NCI-H128 (cell line): ENCODE data around the gene PIP5K1B.

Experiments used
- DNase-seq: peaks from one replicate; lab custom pipeline; 2025; ENCODE audit not compliant: unreplicated experiment; lab: John Stamatoyannopoulos, UW

PIP5K1B gene

DNA sequence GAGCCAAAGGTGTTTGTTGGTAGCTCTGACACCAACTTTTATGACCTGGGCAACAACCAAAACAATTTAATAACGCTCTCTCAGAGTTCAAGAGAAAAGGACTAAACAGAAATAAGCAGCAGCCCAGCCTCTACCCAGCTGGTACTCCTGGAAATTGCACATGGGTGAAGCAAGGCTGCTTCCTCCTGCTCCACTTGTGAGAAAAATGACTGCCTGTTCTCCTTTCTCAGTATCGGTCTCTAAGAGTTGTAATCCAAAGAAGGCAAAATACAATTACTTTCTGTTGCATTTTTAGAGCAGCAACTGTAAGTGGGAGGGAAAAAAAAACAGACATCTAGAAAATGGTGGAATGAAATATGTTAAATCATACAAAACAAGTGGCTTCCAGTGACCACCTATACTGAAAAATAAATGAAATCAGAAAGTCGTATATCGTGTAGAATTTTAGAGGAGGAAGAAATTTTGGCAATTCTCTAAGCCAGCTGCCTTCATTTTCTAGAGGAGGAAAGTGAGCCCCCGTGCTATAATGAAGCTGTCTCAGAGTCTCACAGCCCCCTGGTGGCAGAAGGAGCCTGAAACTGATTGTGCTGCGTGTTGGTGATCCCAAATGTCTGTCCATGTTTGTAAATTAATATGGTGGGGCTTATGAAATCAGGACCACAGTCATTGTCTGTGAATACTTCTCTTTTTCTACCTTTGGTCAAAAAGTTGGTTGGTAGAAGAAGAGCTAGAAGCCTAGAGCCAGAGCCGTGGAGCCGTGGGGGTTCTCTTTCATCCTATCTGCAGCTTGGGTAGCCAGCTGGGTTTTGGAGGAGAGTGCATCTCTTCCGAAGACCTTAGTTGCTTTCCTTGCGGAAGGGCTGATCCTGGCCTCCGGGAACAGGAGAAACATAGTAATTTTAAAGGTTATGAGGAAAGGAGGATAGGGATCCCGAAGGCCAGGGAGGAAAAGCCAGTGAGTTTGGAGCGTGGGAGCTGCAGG is 139.9 kb downstream of the PIP5K1B start:
- no peak for DNase-seq

DNA sequence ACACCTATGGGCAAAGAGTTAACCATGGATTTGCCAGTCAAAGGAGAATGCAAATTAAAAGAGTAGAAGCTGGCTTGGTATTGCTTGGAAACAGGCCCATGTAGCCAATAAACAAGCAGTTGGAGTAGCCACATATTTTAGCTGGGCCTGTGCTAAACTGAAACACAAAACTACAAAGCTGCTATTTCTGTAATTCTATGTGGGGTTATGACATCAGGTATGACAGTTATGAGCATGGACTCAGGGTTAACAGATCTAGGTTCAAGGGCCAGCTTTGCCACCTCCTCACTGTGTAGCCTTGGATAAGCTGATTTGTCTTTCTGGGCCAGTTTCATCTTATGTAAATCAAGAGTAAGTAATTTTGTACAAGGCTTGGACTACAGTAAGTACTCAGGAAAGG is 142.7 kb downstream of the PIP5K1B start:
- no peak for DNase-seq

DNA sequence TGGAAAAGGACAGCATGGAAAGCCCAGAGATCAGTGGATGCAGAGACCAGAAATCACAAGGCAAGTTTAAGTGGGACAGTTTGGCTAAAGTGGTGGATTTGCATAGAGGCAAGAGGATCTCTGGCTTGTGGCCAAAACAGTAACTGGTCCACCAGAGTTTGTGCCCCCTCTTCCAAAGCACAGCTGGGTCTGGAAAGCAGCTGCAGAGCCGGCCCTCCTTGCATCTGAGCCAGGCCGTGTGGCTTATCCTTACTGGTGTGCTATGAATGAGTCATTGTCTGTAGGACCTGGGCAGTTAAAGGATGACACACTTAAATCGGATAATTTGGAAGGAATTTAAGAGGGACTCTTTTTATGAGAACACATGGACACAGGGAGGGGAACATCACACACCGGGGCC is 146.6 kb downstream of the PIP5K1B start:
- no peak for DNase-seq

DNA sequence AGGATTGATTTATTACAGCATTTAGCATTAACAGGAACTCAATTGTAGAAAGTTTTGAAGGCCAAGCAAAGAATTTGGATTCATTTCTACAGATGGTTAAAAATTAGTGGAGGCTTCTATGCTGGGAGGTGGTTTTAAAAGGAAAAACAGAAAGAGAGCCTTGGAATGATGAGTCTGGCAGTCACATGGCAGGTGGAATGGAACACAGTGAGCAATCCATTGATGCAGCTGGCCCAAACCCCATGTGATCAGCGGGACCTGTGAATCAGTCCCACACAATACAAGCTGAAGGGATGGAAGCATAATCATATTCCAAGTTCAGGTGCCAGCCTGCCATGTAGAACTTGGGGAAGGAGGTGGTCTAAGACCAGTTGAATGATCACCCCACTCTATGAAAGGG is 147.9 kb downstream of the PIP5K1B start:
- DNase-seq: no peak

DNA sequence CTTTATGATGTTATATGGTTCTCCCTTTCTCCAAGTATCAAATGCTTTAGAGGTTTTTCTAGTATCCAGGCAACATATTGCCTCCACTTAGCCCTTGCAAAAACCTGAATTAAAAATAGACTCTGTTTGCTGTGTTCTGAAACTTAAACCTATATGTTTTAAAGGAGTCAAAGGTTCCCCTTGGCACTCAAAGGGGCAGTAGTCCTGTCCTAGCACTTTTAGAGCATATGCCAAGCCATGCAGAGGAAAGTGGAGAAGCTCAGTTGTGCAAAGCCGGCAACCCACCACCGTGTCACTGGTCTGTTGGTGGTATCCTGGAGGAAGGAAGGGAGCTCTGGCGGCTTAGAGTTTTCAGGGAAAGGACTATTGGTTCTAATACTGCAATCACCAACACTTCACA is 154.3 kb downstream of the PIP5K1B start:
- no peak for DNase-seq

DNA sequence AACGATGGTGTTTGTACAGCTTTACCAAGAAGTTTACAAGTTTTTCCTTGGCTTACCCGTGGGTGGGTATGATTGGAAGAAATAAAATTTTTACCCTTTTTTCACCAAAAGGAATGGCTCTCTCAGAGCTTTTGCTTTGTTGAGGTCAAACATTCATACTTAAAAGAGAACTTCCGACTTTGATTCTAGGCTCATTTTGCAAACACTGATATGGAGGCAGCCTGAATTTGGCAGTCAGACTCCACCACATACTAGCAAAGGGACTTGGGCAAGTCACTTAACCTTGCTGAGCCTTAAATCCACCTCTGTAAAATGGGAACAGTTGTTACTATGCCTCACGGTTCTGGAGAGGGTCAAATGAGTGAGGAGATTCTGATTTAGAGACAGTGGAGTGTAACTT is 155.4 kb downstream of the PIP5K1B start:
- DNase-seq: no peak

DNA sequence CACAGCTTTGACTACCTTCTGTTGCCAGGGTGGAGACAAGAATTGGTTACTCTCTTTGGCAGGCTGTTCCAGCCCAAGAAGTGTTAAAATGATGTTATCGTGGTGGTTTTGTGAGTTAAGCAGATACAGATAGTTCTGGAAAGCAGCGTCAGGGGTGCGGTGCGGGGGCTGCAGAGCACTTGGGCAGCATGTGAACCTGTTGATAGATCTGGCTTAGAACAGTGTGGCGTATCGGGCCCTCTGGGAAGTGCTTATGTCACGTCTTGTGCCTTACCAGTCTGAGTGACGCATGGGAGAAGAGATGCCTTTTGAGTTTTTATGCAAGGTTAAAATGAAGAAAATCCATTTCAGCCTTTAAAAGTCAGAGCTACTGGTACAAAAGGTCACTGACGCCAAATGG is 156.4 kb downstream of the PIP5K1B start:
- DNase-seq: no peak

DNA sequence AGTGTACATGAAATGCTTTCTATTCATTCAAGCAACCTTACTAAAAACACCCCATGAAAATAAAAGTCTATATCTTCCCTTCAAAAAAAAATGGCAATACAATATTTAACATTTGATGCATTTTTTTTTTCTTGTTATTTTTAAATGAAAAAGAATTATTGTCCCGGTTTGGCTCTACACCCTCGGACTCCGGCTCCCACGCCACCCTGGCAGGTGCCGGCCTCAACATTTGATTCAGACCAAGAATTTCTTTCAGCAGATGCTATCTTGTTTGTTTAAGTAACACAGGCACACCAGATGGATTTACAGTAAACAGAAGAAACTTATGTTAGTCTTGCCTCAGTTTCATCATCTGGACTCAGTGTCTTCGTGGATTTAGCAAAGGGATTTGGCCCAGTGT is 162.0 kb downstream of the PIP5K1B start:
- no peak for DNase-seq

DNA sequence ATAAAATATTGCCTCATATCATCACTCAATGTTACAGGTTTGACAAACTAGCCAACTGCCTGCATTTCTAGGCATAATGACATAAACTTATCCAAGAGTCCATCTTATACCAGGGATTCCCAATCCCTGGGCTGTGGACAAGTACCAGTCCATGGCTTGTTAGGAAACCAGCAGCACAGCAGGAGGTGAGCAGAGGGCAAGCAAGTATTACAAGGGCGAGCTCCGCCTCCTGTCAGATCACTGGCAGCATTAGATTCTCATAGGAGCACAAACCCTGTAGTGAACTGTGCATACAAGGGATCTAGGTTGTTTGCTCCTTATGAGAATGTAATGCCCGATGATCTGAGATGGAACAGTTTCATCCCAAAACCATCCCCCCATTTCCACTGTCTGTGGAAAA is 164.0 kb downstream of the PIP5K1B start:
- DNase-seq: no peak

DNA sequence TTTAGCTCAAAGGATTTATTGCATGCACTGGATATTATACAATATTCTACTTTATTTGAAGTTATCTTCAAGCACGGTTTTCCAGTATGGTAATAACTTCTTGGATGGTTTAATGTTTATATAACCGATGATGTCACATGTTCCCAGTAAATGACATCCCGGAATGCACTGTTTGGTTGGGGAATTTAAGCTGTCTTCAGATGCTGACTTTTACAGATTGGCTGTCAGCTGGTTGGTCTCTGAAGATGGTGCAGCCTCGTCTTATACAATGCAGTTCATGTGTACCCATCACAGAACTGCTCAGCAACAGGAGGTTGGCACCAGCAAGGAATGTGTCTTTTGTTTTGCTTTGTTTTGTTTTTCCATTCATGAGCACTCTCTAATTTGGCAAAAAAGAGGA is 165.0 kb downstream of the PIP5K1B start:
- DNase-seq: no peak

DNA sequence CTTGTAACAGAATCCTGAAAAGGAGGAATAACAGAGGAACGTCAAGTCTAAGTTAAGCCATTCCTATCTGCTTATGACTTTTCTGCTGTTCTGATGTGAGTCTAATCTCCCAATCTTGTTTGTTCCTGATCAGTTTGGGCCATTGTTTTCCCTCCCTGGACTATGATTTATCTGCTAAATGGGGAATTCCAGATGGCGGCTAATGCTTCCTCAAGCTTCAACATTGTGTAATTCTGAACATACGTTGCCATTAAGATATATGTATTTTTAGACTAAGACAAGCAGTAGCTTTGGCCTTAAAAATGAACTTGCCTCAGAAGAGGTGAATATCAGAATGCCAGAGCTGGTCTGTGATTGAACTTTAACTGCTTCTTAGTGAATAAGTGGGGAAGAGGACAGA is 166.2 kb downstream of the PIP5K1B start:
- DNase-seq: no peak

DNA sequence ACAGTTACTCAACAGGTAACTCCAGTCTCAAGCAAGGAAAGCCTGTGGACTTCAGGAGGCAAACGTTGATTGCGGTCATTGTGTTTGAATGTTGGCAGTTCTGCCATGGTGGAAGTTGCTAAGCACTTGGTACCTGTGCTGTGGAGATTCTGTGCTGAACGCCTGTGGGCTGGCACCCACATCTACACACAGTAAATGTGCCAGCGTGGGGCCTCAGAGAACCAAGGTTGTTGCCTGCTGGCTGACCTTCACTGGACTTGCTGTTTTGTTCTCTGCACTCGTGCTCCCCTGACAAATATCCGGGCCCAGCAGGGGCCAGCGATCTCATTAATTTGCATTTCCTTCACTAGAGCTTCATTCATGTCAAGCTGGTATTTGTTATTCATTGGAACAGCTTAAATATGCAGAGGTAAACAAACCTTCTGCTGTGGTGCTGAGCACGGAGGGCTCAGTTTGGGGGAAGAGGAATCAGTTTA is 167.0 kb downstream of the PIP5K1B start:
- DNase-seq: no peak

DNA sequence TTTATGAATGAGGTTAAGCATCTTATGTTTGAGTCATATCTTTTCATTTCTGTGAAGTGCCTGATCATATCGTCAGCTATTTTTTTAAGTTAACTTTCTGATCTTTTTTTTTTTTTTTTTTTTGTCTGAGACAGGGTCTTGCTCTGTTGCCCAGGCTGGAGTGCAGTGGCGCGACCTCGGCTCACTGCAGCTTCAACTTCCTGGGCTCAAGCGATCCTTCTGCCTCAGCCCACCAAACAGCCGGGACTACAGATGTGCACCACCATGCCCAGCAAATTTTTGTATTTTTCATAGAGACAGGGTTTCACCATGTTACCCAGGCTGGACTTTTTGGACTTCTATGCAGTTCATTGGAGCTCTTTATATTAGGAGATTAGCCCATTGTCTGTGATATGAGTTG is 168.1 kb downstream of the PIP5K1B start:
- no peak for DNase-seq

DNA sequence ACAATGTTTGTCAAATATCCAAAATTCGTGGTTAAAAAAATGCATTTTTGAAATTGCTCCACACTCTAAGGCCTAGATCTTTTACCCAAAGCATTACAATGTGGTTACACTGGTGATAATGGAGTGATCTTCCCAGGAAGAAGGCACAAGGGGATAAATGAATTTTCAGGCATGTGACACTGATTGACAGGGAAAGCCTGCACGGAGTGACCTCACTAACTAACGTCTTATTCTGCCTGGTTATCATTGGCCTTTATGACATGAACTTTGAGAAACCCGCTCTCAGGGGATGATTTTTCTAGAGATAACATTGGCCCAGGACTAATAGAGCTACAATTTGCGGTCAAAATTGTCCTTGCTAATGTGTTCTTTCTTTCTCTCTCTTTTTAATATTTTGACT is 171.2 kb downstream of the PIP5K1B start:
- no peak for DNase-seq

DNA sequence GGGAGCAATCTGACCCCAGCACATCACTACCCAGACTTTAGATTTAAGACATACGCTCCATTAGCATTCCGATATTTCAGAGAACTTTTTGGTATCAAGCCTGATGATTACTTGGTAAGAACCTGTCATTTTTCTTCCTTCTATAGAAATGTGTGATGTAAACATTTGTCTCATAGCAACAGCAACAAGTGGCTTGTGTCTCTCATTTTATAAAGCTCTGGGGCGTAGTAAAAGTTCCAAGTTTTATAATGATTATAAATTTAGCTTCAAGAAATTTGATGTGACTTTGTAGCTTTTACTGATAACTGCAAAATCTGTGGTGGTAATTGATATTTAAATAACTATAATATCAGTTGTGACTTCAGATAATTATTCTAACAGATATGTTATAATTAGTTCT is 171.6 kb downstream of the PIP5K1B start:
- DNase-seq: no peak

DNA sequence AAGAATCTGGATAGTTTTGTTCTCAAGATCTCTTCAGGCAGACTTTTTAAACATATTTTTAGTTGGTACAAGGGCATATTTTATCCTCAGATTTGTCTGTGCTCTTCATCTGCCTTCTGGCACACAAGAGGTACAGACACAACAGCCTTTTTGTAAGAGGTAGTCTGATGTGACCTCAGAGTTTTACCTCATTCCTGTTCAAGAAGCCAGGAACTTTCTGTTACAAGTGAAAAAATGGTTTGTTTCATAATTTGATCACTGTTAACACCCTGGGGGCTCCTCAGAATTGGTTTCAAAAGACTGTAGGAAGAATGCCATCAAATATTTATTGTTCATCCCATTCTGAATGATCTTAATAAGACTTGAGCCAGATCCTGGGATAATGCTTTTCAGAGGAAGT is 172.2 kb downstream of the PIP5K1B start:
- no peak for DNase-seq

DNA sequence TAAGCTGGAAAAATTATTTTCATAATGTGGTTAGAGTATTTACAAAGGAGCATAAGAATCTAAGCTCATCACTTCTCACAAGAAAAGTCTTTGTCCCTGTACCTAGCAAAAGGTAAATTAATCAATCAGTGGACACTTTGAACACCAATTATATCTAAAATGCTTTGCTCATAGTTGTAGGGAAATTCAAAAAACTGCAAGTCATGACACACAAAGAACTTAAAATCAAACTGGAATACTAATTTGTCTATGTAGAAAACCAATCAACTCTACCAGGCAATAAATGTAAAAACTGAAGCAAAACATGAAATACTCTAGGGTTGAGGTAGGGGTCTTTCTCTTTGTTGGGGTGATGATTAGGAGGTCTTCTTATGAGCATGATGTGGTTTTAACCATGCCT is 173.4 kb downstream of the PIP5K1B start:
- no peak for DNase-seq

DNA sequence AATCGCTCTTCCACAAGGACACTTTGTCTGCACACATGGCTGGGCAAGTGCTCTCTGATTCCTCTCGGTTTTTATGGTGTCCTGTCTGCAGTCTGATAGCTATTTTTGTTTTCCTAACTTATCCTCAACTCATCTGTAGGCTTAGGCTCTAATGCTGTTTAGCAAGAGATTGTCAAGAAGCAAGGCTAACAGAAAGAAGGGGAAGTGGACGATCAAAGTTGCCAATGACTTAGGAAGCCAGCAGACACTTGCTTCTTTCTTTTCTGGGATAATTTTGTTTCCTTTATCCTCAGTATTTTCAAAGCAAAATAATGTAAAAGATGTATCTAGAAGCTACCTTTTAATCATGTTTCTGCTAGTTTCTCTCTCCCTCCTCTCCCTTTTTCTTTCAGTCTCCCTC is 178.2 kb downstream of the PIP5K1B start:
- no peak for DNase-seq

DNA sequence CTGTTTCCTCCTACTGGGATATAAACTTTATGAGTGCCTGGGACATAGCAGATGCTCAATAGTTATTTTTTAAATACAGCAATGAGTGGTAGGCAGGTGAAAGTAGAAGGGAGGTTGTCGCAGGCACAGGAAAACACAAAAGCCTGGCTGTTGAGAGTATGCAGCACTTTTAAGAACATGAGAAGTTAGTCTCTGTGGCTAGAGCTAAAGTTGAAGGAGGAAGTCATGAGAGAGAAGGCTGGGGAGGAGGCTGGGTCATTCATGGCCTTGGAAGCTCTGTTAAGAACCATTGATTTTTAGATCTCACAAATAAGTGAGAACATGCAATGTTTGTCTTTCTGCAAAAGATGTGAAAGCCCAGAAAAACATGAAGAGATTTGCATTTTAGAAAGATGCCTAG is 182.2 kb downstream of the PIP5K1B start:
- no peak for DNase-seq

DNA sequence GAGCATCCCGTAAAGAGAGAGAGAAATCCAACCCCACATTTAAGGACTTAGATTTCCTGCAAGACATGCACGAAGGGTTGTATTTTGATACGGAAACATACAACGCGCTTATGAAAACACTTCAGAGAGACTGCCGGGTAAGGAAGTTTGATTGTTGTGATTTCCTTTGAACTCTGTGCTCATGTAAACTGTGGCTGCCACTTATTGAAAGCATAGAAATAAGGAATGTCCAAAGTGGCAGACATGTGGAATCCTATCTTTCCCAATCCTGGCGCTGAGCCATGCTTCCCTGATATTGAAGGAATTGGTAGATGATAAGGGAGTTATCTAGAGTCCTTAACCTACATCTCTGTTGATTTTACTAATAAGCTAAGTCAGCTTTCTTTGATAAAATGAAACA is 189.5 kb downstream of the PIP5K1B start:
- no peak for DNase-seq

DNA sequence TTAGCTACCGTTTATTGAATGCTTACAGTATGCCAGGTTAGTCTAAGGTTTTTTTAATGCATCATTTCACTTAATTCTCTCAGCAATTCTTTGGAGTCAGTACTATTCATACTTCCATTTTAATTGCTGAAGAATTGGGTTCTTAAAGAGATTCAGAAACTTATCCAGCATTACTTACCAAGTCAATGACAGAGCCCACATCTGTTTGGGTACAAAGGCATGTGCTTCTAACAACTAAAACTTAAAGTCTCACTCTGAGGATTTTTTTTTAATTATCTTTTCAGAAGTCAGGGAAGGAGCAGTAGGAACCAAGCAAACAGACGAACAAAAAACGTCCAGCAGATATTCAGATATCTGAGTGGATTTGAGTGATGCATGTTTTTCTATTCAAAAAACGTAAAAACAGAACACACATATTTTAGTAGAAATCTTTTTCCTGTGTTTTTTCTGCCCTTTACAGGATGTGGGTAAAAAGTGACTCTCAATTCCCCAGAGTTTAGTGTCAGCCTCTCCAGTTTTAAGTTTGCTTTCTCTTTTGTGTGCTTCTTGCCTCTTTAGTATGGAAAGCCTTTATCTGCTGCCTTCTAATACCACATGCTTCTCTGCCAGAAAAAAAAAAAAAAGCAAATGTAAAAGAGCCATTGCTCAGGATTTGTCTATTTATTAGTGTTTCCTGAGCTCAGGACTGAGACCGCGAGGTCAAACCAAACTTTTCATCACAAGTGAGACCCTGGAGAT is 190.9 kb downstream of the PIP5K1B start:
- no peak for DNase-seq

DNA sequence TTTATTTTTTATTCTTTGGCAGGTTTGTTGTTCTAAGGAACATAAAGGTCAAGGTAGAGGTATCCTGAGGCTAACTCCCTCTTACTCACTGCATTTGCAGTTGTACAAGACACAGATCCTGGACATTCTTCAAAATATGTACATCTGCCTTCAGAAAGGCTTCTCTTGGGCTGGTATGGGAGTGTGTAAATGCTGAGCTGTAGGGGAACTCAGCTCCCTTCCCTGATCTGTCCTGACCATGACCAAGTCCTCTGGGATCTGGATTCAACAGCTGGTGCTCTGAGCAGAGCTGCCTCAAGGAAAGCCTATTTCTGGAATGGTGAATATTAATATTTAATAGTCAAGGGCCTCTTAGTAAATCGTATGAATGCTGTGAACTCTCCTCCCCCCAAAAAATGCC is 191.4 kb downstream of the PIP5K1B start:
- DNase-seq: no peak
